Activated CD8-positive, alpha-beta memory T cell treated with anti-CD3 and anti-CD28 coated beads for 48 hours (primary cell): Measurements from ENCODE around the gene CECR2.
"Not testable (repeated sequence)": the region's sequence is repeated elsewhere in the genome, so short reads cannot be mapped to it uniquely, and the experiment has no call there.

ENCODE experiments used
- DNase-seq, 3 experiments: peaks; one replicate each; pipeline ENCODE4 v3.0.0-alpha.2; 2020; ENCODE audit warnings: low read depth in 2 of 3, low spot score in 2 of 3

The CECR2 gene

DNA sequence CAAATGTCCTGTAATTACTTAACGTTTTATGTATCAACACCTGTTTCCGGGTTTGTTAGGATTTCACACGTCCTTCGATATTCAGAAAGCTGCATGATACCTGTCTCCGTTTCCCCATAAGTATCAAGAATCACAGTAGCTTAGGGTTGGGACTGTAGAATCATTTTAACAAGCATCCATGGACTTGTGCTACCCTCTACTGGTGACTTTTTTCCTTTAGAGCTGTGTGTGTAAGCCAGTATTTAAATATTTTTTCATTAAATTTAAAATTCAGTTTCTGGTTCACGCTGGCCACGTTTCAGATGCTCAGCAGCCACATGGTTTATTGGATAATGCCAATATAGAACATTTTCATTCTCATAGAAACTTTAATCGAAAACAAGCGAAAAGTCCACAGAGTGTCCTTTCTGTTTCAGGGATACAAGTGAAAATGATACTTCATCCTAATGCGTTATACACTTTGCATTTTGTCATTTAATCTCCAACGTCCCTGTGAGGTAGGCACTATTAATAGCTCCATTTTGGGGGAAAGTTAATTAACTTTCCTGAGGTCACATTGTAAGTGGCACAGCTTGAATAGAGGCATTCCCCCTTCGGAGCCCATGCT, 132.5 kb downstream of the CECR2 start:
- DNase-seq, result no peak

DNA sequence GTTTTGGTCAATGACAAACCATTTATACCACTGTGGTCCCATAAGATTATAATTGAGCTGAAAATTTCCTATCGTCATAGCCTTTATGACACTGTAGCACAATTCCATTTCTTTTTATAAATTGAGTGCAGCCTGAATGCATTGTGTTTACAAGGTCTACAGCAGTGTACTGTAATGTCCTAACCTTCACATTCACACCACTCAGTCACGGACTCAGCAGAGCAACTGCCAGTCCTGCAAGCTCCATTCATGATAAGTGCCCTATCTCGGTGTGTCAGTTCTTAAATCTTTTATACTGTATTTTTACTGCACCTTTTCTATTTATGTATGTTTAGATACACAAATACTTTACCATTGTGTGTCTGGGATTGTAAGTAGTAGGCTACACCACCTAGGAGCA, 138.8 kb downstream of the CECR2 start:
- no peak for DNase-seq

DNA sequence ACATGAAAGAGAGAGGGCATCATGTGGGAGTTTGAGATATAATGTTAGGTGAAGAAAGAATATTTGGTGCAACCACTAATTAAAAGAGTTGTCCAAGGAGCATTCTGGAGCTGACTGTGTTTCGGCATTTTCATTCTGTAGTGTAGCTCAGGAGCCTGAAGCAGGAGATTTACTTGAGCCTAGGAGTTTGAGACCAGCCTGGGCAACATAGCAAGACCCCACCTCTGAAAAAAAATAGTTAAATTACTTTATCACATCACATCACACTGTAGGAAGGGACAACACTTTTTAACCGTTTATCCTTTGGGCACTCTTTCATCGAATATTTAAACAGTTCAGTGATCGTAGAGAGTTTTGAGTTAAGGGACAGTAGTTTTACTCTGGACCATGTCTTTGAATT, 143.7 kb downstream of the CECR2 start:
- no peak for DNase-seq

DNA sequence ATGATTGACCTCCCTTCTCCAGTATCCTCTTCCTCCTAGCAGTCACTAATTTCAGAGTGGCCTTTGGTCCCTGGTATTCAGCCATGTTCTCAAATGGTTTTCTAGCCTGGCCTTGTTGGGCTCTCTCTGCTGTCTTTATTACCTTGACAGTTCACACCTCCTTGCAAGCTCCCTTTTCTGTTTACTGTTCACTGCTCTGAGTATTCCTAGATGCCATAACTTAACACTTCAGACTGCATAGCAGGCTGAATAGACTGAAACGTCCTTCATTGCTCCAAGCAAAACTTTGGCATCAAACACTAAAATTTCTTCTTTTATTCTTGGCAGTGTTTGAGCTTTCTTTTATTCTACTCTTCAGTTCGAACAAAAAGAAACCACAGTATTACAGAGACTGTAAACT, 144.4 kb downstream of the CECR2 start:
- DNase-seq, result no peak

DNA sequence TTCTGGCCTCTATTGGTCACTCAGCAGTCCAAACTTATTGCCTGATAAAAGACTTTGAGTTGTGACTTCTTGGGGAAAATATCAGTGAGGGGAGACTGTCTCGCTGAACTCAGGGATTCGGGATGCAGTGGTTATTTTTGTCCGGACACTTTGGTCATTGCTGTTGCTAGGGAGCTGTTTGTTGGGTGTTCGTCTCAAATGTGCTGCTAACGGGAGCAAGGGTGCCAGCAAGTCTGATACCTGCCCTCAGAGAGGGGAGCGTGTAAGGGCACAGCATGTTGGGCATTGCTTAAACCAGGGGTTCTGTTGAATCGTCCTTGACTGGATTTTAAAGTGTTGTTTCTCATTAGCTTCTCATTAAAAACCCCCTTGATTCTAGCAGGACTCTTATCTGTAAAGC, 144.8 kb downstream of the CECR2 start:
- DNase-seq, result no peak

DNA sequence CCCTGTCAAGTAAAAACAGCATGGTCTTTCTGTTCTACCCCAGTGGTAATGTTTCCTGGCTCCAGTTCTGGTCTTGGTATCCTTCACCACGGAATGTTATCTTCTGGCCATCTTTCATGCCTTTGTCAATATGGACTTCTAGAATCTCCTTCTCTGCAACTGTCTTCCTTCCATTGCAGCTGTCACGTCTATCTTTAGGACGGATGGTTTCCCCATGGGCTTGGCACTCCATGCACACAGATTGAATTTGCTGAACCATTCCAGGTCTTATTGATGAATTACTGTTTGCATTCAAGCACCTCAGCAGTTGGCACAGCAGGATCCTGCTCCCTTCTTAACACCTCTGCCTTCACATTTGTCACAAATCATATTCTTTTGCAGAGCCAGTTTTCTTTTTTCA, 149.1 kb downstream of the CECR2 start:
- DNase-seq, result no peak

DNA sequence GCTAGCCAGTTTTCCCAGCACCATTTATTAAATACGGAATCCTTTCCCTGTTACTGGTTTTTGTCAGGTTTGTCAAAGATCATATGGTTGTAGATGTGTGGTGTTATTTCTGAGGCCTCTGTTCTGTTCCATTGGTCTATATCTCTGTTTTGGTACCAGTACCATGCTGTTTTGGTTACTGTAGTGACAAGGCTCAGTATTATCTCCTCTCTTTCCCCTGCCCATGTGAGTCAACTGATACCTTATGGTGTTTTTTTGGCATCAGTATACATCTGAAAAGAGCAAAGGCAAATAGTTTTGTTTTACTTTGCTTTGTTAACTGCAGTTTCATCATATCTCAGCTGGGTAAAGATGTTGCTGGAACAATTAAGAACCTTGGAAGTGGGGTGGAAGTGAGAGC, 152.7 kb downstream of the CECR2 start:
- DNase-seq, result not testable (repeated sequence)

DNA sequence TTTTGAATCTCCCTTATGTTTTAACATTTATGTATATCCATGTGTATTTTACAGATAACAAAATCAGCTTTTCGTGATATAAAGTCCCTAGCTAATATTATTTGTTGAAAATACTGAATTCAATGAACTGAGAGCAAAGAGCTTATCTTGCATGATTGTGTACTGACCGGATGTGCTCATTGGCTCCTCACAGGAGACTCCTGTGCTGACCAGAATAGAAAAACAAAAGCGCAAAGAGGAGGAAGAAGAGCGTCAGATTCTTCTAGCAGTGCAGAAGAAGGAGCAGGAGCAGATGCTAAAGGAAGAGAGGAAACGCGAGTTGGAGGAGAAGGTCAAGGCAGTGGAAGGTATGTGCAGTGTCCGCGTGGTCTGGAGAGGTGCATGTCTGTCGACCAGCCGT, 154.7 kb downstream of the CECR2 start:
- DNase-seq, result no peak

DNA sequence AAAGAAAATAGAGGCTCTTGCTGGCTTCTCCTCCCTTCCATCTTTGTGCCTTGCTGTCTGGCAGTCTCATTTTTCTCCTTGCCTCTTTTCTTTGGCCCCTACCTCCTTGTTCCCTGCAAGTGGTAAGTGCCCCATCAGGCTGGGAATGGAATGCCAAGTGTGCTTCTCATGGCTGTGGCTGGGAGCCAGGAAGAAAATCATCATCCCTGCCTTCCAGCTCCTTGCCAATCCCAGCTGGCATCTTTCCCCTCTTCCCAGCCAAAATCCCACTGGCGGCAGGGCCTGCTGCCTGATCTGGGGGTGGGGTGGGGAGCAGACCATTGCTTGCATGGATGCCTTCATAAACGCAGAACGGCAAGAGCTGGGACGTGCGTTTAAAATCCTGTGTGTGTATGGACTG, 167.0 kb downstream of the CECR2 start:
- DNase-seq, result no peak

DNA sequence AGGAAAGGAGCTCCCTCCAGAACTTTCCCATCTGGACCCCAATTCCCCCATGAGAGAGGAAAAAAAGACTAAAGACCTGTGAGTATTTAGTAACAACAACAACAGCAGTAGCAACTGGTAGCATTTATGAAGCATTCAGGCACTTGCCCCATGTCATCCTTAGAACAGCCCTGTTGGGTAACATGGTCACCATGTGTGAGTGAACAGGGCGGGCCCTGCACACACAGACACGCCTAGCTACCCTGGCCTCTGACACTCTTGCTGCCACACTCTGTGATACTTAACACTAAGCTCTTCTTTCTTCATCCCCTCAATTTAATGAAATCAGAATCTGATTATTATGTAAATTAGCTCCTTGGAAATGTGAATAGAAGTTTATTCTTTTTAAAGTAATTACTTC, 167.9 kb downstream of the CECR2 start:
- DNase-seq, result no peak

DNA sequence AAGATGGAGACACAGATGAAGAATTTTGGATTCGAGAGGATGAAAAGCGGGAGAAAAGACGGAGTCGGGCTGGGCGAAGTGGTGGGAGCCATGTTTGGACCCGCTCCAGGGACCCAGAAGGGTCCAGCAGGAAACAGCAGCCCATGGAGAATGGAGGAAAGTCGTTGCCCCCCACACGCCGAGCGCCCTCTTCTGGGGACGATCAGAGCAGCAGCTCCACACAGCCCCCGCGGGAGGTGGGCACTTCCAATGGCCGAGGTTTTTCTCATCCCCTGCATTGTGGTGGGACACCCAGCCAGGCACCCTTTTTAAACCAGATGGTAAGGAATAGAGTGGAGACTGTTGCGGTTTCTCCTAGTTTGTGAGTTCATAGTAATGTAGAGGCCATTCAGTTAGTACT, 171.2 kb downstream of the CECR2 start:
- no peak for DNase-seq

DNA sequence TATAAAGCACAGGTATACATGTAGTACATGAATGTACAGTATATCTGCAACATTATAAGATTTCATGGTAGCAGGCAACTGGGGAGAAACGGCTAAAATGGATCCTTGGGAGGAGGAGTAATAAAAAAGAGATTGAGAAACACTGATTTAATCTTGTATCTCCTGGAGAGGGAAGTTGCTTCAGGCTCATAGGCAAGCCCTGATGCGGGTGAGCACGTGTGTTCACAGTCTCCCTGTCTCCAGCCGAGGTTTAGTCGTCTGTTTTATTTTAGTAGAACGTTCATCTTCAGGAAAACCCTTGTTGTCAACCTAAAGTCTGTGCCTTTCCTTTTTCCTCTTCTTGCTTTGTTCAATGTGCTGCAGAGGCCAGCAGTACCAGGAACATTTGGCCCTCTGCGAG, 172.2 kb downstream of the CECR2 start:
- DNase-seq, result no peak

DNA sequence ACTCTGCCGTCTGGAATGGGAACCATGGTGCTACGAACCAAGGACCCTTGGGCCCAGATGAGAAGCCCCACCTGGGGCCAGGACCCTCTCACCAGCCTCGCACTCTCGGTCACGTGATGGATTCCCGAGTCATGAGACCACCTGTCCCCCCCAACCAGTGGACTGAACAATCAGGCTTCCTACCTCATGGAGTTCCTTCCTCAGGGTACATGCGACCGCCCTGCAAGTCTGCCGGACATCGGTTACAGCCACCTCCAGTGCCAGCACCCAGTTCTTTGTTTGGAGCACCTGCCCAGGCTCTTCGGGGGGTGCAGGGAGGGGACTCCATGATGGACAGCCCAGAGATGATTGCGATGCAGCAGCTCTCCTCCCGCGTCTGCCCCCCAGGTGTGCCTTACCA, 173.2 kb downstream of the CECR2 start:
- DNase-seq, result no peak

DNA sequence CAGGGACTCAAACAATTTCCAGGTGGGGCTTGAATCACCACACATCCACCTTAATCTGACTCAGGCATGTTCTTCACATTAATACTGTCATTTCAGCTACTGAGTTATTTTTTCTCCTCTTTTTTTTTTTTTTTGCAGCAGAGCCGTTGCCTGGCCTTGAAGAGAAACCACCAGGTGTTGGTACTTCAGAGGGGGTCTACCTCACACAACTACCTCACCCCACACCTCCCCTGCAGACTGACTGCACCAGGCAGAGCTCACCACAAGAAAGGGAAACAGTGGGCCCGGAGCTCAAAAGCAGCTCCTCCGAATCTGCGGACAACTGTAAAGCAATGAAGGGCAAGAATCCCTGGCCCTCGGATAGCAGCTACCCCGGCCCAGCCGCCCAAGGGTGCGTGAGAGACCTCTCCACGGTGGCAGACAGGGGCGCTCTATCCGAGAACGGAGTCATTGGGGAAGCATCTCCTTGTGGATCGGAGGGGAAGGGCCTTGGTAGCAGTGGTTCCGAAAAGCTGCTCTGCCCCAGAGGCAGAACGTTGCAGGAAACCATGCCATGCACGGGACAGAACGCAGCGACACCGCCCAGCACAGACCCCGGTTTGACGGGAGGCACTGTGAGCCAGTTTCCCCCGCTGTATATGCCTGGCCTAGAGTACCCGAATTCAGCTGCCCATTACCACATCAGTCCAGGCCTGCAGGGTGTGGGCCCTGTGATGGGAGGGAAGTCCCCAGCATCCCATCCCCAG, 178.9 kb downstream of the CECR2 start:
- no peak for DNase-seq

DNA sequence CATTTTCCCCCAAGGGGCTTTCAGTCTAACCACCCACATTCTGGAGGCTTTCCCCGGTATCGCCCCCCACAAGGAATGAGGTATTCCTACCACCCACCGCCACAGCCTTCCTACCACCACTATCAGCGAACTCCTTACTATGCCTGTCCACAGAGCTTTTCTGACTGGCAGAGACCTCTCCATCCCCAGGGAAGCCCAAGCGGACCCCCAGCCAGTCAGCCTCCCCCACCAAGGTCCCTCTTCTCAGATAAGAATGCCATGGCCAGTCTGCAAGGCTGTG, 179.4 kb downstream of the CECR2 start:
- no peak for DNase-seq

DNA sequence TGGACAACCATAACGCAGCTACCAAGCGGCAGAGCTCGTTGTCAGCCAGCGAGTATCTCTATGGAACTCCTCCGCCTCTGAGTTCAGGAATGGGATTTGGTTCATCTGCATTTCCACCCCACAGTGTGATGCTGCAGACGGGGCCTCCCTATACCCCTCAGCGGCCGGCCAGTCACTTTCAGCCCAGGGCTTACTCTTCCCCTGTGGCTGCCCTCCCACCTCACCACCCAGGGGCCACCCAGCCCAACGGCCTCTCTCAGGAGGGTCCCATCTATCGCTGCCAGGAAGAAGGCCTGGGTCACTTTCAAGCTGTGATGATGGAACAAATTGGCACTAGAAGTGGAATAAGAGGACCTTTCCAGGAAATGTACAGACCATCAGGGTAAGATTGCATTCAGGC, 179.9 kb downstream of the CECR2 start:
- DNase-seq, result no peak

DNA sequence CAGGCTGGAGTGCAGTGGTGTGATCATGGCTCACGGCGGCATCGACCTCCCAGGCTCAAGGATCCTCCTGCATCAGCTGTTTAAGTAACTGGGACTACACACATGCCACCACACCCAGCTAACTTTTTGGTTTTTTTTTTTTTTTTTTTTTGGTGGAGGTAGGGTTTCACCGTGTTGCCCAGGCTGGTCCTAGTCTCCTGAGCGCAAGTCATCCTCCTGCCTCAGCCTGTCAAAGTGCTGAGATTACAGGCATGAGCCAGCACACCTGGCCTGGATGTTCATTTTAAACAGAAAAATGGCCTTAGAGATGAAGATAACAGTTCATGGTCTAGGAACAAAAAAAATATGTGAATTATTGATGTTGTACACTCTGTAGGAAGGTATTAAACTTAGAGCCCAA, 180.4 kb downstream of the CECR2 start:
- no peak for DNase-seq

DNA sequence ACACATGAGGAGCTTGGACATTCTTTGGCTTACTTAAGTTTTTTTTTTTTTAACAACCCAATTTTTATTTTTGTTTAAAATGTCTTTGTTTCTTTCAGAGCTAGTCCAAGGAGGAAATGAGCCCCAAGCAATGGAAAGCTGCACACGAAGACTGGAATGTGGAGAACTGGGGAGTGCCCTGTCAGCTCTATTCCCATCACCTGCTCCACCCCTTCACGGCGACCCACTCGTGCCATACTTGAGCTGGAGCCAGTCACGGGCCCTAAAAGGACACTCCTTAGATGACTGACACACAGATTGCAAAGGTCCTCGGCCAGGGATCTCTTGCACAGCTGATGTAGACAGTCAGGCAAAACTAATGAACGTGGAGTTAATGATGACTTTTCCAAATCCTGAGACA, 183.5 kb downstream of the CECR2 start:
- DNase-seq, result no peak

DNA sequence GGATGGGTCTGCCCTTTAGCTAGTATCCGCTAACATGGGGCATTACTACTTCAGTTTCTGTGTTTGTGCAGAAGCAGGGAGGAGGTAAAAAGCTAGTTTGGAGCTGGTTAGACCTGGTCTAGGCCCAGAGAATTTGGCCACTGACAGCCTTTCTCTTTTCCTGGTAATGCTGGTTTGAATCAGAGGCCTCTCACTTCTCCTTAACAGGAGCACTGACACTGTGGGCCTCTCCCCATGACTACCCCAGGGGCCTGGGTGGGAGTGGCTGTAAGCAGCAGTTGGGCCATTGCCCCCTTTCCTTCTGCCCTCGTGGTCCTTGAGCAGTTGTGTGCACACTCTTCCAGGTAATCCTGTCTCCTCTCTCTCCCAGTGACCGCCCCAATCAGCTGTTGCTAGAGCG, 185.6 kb downstream of the CECR2 start:
- DNase-seq, result no peak

DNA sequence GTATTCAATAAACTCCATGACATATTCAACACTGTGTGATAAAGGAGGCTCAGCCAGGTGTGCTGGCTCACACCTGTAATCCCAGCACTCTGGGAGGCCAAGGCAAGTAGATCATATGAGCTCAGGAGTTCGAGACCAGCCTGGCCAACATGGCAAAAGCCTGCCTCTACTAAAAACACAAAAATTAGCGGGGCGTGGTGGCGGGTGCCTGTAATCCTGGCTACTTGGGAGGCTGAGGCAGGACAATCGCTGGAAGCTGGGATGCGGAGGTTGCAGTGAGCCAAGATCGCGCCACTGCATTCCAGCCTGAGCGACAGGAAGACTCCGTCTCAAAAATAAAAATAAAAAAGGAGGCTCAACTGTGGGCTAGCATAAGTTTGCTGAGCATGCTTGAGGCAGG, 189.9 kb downstream of the CECR2 start:
- DNase-seq, result no peak

DNA sequence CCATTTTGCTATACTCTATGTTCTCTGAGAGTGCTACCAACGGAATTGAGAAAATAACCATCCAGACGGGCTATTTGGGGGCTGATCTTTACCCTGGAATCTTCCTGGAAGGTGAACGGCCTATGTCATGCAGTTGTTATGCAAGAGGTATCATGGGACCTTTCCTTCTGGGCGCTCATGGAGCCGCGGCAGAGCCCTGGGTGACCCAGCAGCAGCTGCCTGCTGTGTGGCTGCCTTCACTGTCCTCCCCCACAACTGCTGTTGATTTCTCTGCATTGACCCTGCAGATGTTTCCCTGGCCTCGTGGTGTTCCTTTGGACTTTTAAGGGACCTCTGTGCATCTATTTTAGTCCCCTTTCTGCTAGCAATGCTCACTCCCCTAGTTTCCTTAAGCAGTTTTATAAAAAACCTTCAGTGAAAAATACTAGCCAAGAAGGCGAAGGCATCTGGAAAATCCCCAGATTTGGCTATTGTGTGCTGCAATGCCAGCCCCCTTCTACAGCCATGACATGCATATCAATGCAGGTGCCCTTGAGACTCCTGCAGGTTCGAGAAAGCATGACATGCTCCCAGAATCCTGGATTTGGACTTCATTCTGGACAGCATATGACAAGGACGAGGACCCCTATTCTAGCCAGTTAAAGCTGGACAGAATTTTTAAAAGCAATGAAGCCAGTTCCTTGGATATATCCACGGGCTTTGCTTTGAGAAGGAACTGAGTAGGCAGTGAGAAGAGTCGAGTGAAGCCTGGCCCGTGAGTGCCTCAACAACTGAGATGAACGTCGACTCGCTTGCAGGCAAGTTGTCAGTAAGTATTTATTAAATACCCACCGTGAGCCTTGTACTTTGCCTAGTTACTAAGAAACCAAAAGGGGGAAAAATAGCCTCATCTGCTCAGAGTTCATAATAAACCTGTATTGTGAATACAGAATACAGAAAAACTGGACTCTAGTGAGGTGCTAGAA, 193.9 kb downstream of the CECR2 start, which contains the start of gene SLC25A18:
Gene SLC25A18 (plus strand): TSS at position 593 of the 965 bp plus-strand sequence. CDS start 16,447 bp downstream, outside the sequence.
- DNase-seq, result no peak

DNA sequence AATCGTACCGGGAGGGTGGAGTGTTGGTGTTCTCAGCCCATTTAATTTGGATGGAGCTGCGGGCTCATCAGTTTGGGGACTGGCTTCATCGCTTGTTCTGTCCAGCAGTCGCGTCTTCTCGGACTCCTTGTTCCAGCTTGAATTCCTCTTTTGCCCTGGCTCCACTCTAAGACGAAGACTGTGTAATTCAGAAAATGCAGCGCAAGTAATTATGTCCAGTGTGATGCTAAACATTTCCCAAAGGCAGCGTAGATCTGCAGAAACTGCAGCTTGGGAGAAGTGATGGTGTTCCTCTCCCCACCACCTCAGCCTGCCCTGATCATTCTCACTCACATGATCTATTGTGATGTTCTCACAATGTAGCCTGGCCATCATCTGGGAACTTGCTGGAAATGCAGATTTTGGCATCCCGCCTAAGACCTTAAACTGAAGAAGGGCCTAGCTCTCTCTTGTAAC, 194.7 kb downstream of the CECR2 start:
- no peak for DNase-seq
